Measurements from ENCODE around the gene NOL9. TPM values are rescaled to one million over a fixed set of nuclear protein-coding genes. Genes with fewer than 3 reads are reported as not detected.

NOL9 gene
- total RNA-seq, 1 donor from 2014 or later = 26.8 TPM

DNA sequence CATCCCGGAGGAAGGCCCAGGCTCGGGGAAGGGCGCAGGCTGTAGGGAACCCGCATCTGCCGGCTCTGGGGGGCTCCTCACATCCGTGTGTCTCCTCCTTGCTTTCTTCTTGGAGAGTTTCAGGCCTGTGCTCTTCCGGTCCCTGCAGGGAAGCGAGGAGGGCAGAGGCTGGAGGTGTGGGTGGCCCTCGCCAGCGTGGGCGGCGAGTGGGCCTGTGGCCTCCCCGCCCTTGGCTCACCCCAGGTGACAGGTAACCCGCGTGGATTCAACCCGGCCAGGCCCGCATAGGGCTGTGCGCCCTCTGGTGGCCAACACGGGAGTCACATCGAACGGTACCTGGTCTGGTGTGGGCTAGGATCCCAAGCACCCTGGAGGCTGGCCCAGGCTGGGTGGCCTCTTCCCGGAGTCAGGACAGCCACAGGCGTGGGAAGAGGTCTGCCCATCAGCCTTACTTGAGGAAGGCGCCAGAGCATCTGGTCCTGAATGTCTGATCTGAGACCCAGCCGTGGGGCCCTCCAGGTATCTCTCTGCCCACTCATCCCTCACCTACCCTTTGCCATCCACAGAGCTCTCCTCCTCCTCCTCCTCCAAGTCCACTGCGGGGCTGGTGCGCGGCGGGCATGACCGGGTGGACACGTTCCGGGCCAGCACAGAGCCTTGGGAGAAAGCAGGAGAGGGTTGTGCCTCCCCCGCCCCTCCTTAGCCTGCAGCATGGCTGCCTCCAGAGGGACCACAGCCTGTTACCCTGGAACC, 78.8 kb downstream of the NOL9 start:
- peaks cover 35% of the 10 kb centered on the region for H4K20me1 ChIP-seq (ENCODE audit: insufficient read depth, low read length)
- Mint-ChIP-seq H3K36me3 (ENCODE audit: low read depth, unreplicated experiment) (peaks cover 13% of the 10 kb centered on the region), H3K27me3 (ENCODE audit: low read depth, unreplicated experiment) (peaks cover 2% of the 10 kb centered on the region), H3K4me3 (ENCODE audit: unreplicated experiment) (no peak overlapping the region), H3K9me3 (ENCODE audit: unreplicated experiment) (no peaks in the 10 kb centered on the region), H3K4me1 (ENCODE audit: low read depth, unreplicated experiment) (peaks cover 4% of the 10 kb centered on the region), H3K27ac (ENCODE audit: unreplicated experiment) (no peak overlapping the region)
- no peak overlapping the region for H3K4me2 ChIP-seq (ENCODE audit: low read length)
- H3K9ac ChIP-seq (ENCODE audit: low read length) = no peak overlapping the region
- DNase-seq (ENCODE audit: low read depth) (no peak), FAIRE-seq (no peak)
- no peaks in the 10 kb centered on the region for H3K36me3 ChIP-seq (ENCODE audit: insufficient read depth, low read length)
- TF ChIP-seq, protein P1, sequence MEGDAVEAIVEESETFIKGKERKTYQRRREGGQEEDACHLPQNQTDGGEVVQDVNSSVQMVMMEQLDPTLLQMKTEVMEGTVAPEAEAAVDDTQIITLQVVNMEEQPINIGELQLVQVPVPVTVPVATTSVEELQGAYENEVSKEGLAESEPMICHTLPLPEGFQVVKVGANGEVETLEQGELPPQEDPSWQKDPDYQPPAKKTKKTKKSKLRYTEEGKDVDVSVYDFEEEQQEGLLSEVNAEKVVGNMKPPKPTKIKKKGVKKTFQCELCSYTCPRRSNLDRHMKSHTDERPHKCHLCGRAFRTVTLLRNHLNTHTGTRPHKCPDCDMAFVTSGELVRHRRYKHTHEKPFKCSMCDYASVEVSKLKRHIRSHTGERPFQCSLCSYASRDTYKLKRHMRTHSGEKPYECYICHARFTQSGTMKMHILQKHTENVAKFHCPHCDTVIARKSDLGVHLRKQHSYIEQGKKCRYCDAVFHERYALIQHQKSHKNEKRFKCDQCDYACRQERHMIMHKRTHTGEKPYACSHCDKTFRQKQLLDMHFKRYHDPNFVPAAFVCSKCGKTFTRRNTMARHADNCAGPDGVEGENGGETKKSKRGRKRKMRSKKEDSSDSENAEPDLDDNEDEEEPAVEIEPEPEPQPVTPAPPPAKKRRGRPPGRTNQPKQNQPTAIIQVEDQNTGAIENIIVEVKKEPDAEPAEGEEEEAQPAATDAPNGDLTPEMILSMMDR (IDR thresholded peaks at IDR 0.05; ENCODE audit: insufficient read depth, low read depth, low read length) = peak; percentile 54
- no peak for TF ChIP-seq EZH2 (IDR thresholded peaks at IDR 0.05; ENCODE audit: insufficient read depth, low read length)
- H3K4me1 ChIP-seq (ENCODE audit: insufficient read depth, low read length) = no peaks in the 10 kb centered on the region
- no peak overlapping the region for H2AFZ ChIP-seq (ENCODE audit: low read depth, low read length)
- H3K79me2 ChIP-seq (ENCODE audit: insufficient read depth, low read length) = no peaks in the 10 kb centered on the region
- H3K4me3 ChIP-seq (ENCODE audit: insufficient read depth, low read depth, low read length) = no peak overlapping the region
- no peaks in the 10 kb centered on the region for H3K9me3 ChIP-seq (ENCODE audit: insufficient read depth, low read depth, low read length)
- no peak overlapping the region for H3K27ac ChIP-seq (ENCODE audit: low read depth, low read length)
- no peaks in the 10 kb centered on the region for H3K27me3 ChIP-seq (ENCODE audit: insufficient read depth, low read length)

DNA sequence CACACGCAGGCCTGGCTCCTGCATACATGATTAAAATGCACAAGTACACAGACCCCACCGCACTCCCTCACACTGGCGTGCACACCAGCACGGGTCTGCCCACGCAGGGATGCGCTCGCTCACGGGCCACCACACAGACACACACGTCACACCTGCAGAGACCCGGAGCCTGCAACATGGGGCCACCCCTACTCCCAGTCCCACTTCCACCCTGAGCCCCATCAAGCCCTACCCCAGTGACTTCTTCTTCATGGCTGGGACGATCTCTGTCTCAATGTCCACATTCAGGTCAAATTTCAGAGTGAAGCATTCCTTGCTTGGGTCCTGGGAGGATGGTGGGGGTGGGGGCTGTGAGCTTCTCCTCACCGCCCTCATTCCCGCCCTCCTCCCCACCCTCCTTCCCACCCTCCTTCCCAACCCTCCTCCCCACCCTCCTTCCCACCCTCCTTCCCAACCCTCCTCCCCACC, 79.5 kb downstream of the NOL9 start:
- Histone ChIP-seq H3K27ac (ENCODE audit: low read depth, low read length) (no peak overlapping the region), H4K20me1 (ENCODE audit: insufficient read depth, low read length) (peaks cover 41% of the 10 kb centered on the region), H2AFZ (ENCODE audit: low read depth, low read length) (no peak overlapping the region), H3K9me3 (ENCODE audit: insufficient read depth, low read depth, low read length) (no peaks in the 10 kb centered on the region), H3K4me2 (ENCODE audit: low read length) (no peak overlapping the region), H3K27me3 (ENCODE audit: insufficient read depth, low read length) (no peaks in the 10 kb centered on the region), H3K4me3 (ENCODE audit: insufficient read depth, low read depth, low read length) (no peak overlapping the region), H3K36me3 (ENCODE audit: insufficient read depth, low read length) (no peaks in the 10 kb centered on the region), H3K4me1 (ENCODE audit: insufficient read depth, low read length) (no peaks in the 10 kb centered on the region), H3K9ac (ENCODE audit: low read length) (no peak overlapping the region), H3K79me2 (ENCODE audit: insufficient read depth, low read length) (no peaks in the 10 kb centered on the region)
- DNase-seq (ENCODE audit: low read depth) (no peak), FAIRE-seq (no peak)
- peaks cover 4% of the 10 kb centered on the region for H3K4me1 Mint-ChIP-seq (ENCODE audit: low read depth, unreplicated experiment)
- H3K9me3 Mint-ChIP-seq (ENCODE audit: unreplicated experiment) = no peaks in the 10 kb centered on the region
- TF ChIP-seq EZH2 (IDR thresholded peaks at IDR 0.05; ENCODE audit: insufficient read depth, low read length) = no peak
- TF ChIP-seq, protein P1 (IDR thresholded peaks at IDR 0.05; ENCODE audit: insufficient read depth, low read depth, low read length) = no peak
- peaks cover 17% of the 10 kb centered on the region for H3K36me3 Mint-ChIP-seq (ENCODE audit: low read depth, unreplicated experiment)
- H3K27ac Mint-ChIP-seq (ENCODE audit: unreplicated experiment) = no peak overlapping the region
- H3K27me3 Mint-ChIP-seq (ENCODE audit: low read depth, unreplicated experiment) = peaks cover 2% of the 10 kb centered on the region
- no peak overlapping the region for H3K4me3 Mint-ChIP-seq (ENCODE audit: unreplicated experiment)

All from astrocyte (in vitro differentiated cells and primary cell).